Bronchial epithelial cell (primary cell): ENCODE results near the gene DUSP3. TPM values are rescaled to one million over a fixed set of nuclear protein-coding genes. Genes with fewer than 3 reads are reported as not detected.

Source experiments
- DNase-seq: peaks from one replicate; pipeline ENCODE4 v3.0.0-alpha.2; 2010; ENCODE audit warnings: low read depth
- FAIRE-seq: peaks from 2 replicates; lab custom pipeline; 2011; peaks lifted over from hg19 to GRCh38; lab: Jason Lieb, UNC
- H3K27me3 ChIP-seq: 2 replicates; pipeline ENCODE4 v1.5.1; 2011; ENCODE audit warnings: low read length; ENCODE audit not compliant: control insufficient read depth, insufficient read depth
- H3K36me3 ChIP-seq: 2 replicates; pipeline ENCODE4 v1.5.1; 2011; ENCODE audit warnings: low read length; ENCODE audit not compliant: control insufficient read depth, insufficient read depth
- H3K4me3 ChIP-seq: 2 replicates; pipeline ENCODE4 v1.5.1; 2011; ENCODE audit warnings: mild to moderate bottlenecking, low read depth, low read length, control low read depth
- total RNA-seq: library from RNA; depleted of rRNA; stranded (reverse); fragments of >200 nt; gene quantifications from 2 replicates; pipeline ENCODE4 v1.2.1, GENCODE V29; 2014
- TF ChIP-seq, protein P1 (sequence below): IDR thresholded peaks from 2 replicates; pipeline ENCODE4 v1.5.1; 2011; ENCODE audit warnings: mild to moderate bottlenecking, moderate library complexity, low read length, control low read depth, inconsistent platforms; ENCODE audit not compliant: insufficient read depth, severe bottlenecking

DUSP3 gene
- total RNA-seq, 1 donor from 2014 or later: 36.9 TPM

DNA sequence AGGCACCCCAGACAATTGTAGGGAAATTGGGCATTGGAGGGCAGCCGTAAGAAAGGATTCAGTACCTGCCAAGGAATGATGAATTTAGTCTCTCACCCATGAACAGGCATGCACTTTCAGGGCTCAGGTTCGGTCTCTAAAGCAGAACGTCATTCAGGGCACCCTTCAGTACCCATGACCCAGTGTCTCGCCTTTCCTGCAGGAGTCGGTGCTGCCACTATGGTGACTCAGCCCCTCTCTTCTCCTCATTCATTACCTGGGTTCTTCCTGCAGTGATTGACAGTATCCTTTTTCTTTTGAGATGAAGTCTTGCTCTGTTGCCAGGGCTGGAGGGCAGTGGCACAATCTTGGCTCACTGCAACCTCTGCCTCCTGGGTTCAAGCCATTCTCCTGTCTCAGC is 28.6 kb downstream of the DUSP3 start:
- Histone ChIP-seq H3K27me3 (peaks cover 3% of the 10 kb centered on the region), H3K4me3 (no peak overlapping the region), H3K36me3 (no peaks in the 10 kb centered on the region)
- DNase-seq: peak; percentile 33
- no peak for FAIRE-seq
- TF ChIP-seq, protein P1, sequence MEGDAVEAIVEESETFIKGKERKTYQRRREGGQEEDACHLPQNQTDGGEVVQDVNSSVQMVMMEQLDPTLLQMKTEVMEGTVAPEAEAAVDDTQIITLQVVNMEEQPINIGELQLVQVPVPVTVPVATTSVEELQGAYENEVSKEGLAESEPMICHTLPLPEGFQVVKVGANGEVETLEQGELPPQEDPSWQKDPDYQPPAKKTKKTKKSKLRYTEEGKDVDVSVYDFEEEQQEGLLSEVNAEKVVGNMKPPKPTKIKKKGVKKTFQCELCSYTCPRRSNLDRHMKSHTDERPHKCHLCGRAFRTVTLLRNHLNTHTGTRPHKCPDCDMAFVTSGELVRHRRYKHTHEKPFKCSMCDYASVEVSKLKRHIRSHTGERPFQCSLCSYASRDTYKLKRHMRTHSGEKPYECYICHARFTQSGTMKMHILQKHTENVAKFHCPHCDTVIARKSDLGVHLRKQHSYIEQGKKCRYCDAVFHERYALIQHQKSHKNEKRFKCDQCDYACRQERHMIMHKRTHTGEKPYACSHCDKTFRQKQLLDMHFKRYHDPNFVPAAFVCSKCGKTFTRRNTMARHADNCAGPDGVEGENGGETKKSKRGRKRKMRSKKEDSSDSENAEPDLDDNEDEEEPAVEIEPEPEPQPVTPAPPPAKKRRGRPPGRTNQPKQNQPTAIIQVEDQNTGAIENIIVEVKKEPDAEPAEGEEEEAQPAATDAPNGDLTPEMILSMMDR: no peak

- Histone ChIP-seq H3K36me3 (no peaks in the 10 kb centered on the region), H3K4me3 (no peak overlapping the region), H3K27me3 (peaks cover 3% of the 10 kb centered on the region)
- no peak for FAIRE-seq
- TF ChIP-seq, protein P1: no peak
- DNase-seq: no peak
Observed at GRCh38 chr17:43745541-43745940, 33.2 kb downstream of the DUSP3 start.

DNA sequence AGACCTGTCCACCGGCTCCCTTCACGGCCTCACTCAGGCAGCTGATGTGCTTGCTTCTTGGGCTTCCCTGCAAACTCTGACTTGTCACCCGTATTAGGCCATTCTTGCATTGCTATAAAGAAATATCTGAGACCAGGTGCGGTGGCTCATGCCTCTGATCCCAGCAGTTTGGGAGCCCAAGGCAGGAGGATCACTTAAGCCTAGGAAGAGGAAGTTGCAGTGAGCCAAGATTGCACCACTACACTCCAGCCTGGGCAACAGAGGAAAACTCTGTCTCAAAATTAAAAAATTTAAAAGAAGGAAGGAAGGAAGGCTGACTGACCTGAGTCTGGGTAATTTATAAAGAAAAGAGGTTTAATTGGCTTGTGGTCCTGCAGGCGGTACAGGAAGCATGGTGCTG is 37.1 kb downstream of the DUSP3 start:
- Histone ChIP-seq H3K27me3 (peaks cover 3% of the 10 kb centered on the region), H3K4me3 (no peak overlapping the region), H3K36me3 (no peaks in the 10 kb centered on the region)
- FAIRE-seq (no peak), DNase-seq (no peak)
- TF ChIP-seq, protein P1: no peak

GRCh38 chr17:43740541-43740940 is 38.2 kb downstream of the DUSP3 start:
- TF ChIP-seq, protein P1: no peak
- DNase-seq (peak; percentile 55), FAIRE-seq (no peak)
- H3K27me3 ChIP-seq: peaks cover 3% of the 10 kb centered on the region
- no peak overlapping the region for H3K4me3 ChIP-seq
- no peaks in the 10 kb centered on the region for H3K36me3 ChIP-seq

DNA sequence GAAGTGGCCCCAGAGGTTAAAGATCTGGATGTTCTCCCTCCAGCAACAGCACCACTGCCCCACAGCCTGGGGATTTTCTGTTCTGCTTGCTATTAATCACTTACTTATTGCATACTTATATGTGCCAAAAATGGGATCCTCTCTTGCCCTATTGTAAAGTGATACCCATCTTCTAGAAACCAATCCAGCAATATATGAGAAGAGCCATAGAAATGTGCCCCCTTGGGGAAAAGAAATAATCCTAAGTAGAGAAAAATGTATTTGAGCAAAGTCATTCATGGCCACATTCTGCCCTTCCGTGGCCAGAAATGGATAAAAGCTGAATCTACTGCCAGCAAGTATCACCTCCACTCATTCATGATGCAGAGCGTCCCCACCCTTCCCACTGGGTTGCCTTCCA is 41.1 kb downstream of the DUSP3 start:
- FAIRE-seq: no peak
- no peaks in the 10 kb centered on the region for H3K27me3 ChIP-seq
- DNase-seq: no peak
- TF ChIP-seq, protein P1: no peak
- H3K36me3 ChIP-seq: no peaks in the 10 kb centered on the region
- no peak overlapping the region for H3K4me3 ChIP-seq

- FAIRE-seq (no peak), DNase-seq (peak; percentile 16)
- Histone ChIP-seq H3K36me3 (no peaks in the 10 kb centered on the region), H3K4me3 (no peak overlapping the region), H3K27me3 (no peaks in the 10 kb centered on the region)
- TF ChIP-seq, protein P1: no peak
Observed at GRCh38 chr17:43736389-43736788, 42.4 kb downstream of the DUSP3 start.
